H1 (cell line): ENCODE measurements around the gene GGT5. TPM values are rescaled to one million over a fixed set of nuclear protein-coding genes. Genes with fewer than 3 reads are reported as not detected.

ENCODE experiments used
- CTCF ChIA-PET: fragments of 300-600 bp; sonication (Branson Sonifier 250); formaldehyde crosslinking; loops from one replicate; lab custom pipeline; 2021; ENCODE audit not compliant: partially characterized antibody; lab: Charles Lee
- POLR2A ChIA-PET: fragments of 300-600 bp; sonication (Branson Sonifier 250); formaldehyde crosslinking; loops from one replicate; lab custom pipeline; 2021; ENCODE audit warnings: inconsistent platforms; ENCODE audit not compliant: partially characterized antibody; lab: Charles Lee
- DNase-seq, 2 experiments: peaks; one replicate each; pipeline versions ENCODE4 v3.0.0 to v3.0.0-alpha.2; 2010 to 2022; ENCODE audit warnings: low spot score in 2 of 2, low read depth in 1 of 2, mixed read lengths in 1 of 2
- FAIRE-seq: peaks from 2 replicates; lab custom pipeline; 2011; peaks lifted over from hg19 to GRCh38; lab: Jason Lieb, UNC
- H2AFZ ChIP-seq: 2 replicates; pipeline ENCODE4 v1.8.1; 2012; ENCODE audit warnings: low read length, inconsistent platforms
- H2AK5ac ChIP-seq: 2 replicates; pipeline ENCODE4 v1.6.1; 2013; ENCODE audit warnings: low read depth, low read length
- H2BK120ac ChIP-seq: replicated peaks from 2 replicates; pipeline ENCODE3; 2013; ENCODE audit warnings: low read depth, low read length, inconsistent platforms
- H2BK12ac ChIP-seq: 2 replicates; pipeline ENCODE4 v1.6.1; 2013; ENCODE audit warnings: low read depth, low read length
- H2BK15ac ChIP-seq: 2 replicates; pipeline ENCODE4 v1.6.1; 2013; ENCODE audit warnings: low read length
- H2BK20ac ChIP-seq: 2 replicates; pipeline ENCODE4 v1.6.1; 2013; ENCODE audit warnings: low read length
- H2BK5ac ChIP-seq: 2 replicates; pipeline ENCODE4 v1.6.1; 2013; ENCODE audit warnings: low read depth, low read length
- H3K14ac ChIP-seq: 2 replicates; pipeline ENCODE4 v1.6.1; 2013; ENCODE audit warnings: inconsistent platforms; ENCODE audit not compliant: insufficient read length
- H3K18ac ChIP-seq: 2 replicates; pipeline ENCODE4 v1.6.1; 2013; ENCODE audit warnings: low read length; ENCODE audit errors: extremely low read depth
- H3K23ac ChIP-seq: 2 replicates; pipeline ENCODE4 v1.6.1; 2013; ENCODE audit warnings: inconsistent platforms; ENCODE audit not compliant: insufficient read length
- H3K23me2 ChIP-seq: 2 replicates; pipeline ENCODE4 v1.6.1; 2013; ENCODE audit warnings: low read depth, low read length
- H3K27ac ChIP-seq: 2 replicates; pipeline ENCODE4 v1.6.1; 2011; ENCODE audit warnings: low read depth, low read length, inconsistent platforms
- H3K27me3 ChIP-seq, 4 experiments: replicated peaks in 1 of 4; 1 replicate in 1 of 4; 2 replicates in 3 of 4; pipeline versions ENCODE4 v1.6.1 to v1.8.1; 2011 to 2013; ENCODE audit warnings: low read length in 3 of 4, mild to moderate bottlenecking in 3 of 4, inconsistent platforms in 2 of 4, mixed read lengths in 2 of 4, moderate library complexity in 1 of 4; ENCODE audit not compliant: control insufficient read depth in 3 of 4, insufficient read depth in 3 of 4; ENCODE audit errors: extremely low read depth in 1 of 4
- H3K36me3 ChIP-seq, 4 experiments: 2 replicates each; pipeline versions ENCODE4 v1.6.1 to v1.8.1; 2011 to 2013; ENCODE audit warnings: mild to moderate bottlenecking in 4 of 4, low read length in 3 of 4, moderate library complexity in 2 of 4, control low read depth in 1 of 4, inconsistent platforms in 1 of 4; ENCODE audit not compliant: insufficient read depth in 4 of 4, control insufficient read depth in 2 of 4
- H3K4ac ChIP-seq: replicated peaks from 2 replicates; pipeline ENCODE3; 2013; ENCODE audit warnings: low read length, low read depth, mixed read lengths, inconsistent platforms; ENCODE audit not compliant: insufficient read length
- H3K4me1 ChIP-seq, 4 experiments: replicated peaks in 1 of 4; 1 replicate in 1 of 4; 2 replicates in 3 of 4; pipeline versions ENCODE4 v1.6.1 to v1.8.1; 2011 to 2013; ENCODE audit warnings: low read length in 3 of 4, inconsistent platforms in 2 of 4, mixed read lengths in 1 of 4; ENCODE audit not compliant: insufficient read depth in 4 of 4, control insufficient read depth in 3 of 4
- H3K4me2 ChIP-seq, 2 experiments: 2 replicates each; pipeline versions ENCODE4 v1.6.1 to v1.8.1; 2011 to 2013; ENCODE audit warnings: low read depth in 2 of 2, low read length in 2 of 2, control low read depth in 1 of 2, inconsistent platforms in 1 of 2, mild to moderate bottlenecking in 1 of 2; ENCODE audit not compliant: insufficient read depth in 1 of 2
- H3K4me3 ChIP-seq, 4 experiments: fragments of 200-600, 300-600 bp in 1 of 4; sonication (generic), shearing (Covaris generic), sonication (Bioruptor Twin) in 1 of 4; 2 replicates each; pipeline versions ENCODE4 v1.5.1 to v1.8.1; 2011 to 2016; ENCODE audit warnings: low read length in 4 of 4, low read depth in 3 of 4, control low read depth in 2 of 4, inconsistent platforms in 2 of 4, mild to moderate bottlenecking in 2 of 4, mixed read lengths in 1 of 4, moderate library complexity in 1 of 4; ENCODE audit not compliant: insufficient read depth in 2 of 4; ENCODE audit errors: extremely low read depth in 1 of 4
- H3K56ac ChIP-seq: replicated peaks from 2 replicates; pipeline ENCODE3; 2013; ENCODE audit warnings: low read depth, mild to moderate bottlenecking, mixed read lengths, low read length, inconsistent platforms; ENCODE audit not compliant: insufficient read length
- H3K79me1 ChIP-seq: 2 replicates; pipeline ENCODE4 v1.6.1; 2013; ENCODE audit warnings: low read depth, low read length, control low read depth
- H3K79me2 ChIP-seq, 2 experiments: 2 replicates each; pipeline versions ENCODE4 v1.6.1 to v1.8.1; 2012 to 2013; ENCODE audit warnings: low read length in 2 of 2, mild to moderate bottlenecking in 2 of 2, inconsistent platforms in 1 of 2; ENCODE audit not compliant: insufficient read depth in 2 of 2, control insufficient read depth in 1 of 2
- H3K9ac ChIP-seq, 4 experiments: replicated peaks in 1 of 4; 1 replicate in 1 of 4; 2 replicates in 3 of 4; pipeline versions ENCODE4 v1.6.1 to v1.8.1; 2011 to 2013; ENCODE audit warnings: low read depth in 3 of 4, low read length in 3 of 4, control low read depth in 2 of 4, mild to moderate bottlenecking in 2 of 4, moderate library complexity in 2 of 4, inconsistent platforms in 1 of 4; ENCODE audit errors: extremely low read depth in 1 of 4
- H3K9me3 ChIP-seq, 2 experiments: 2 replicates each; pipeline versions ENCODE4 v1.6.1 to v1.8.1; 2012 to 2013; ENCODE audit warnings: mild to moderate bottlenecking in 2 of 2, moderate library complexity in 2 of 2, control low read depth in 1 of 2, inconsistent platforms in 1 of 2, low read depth in 1 of 2, low read length in 1 of 2, mixed read lengths in 1 of 2; ENCODE audit not compliant: insufficient read depth in 2 of 2
- H4K20me1 ChIP-seq, 2 experiments: replicated peaks in 1 of 2; 2 replicates each; pipeline versions ENCODE3 to v1.8.1; 2011 to 2013; ENCODE audit warnings: inconsistent platforms in 2 of 2, low read length in 2 of 2, mild to moderate bottlenecking in 1 of 2; ENCODE audit not compliant: insufficient read depth in 2 of 2, control insufficient read depth in 1 of 2
- H4K5ac ChIP-seq: 2 replicates; pipeline ENCODE4 v1.6.1; 2013; ENCODE audit warnings: low read length, low read depth, mixed read lengths, inconsistent platforms; ENCODE audit not compliant: insufficient read length
- H4K8ac ChIP-seq: 2 replicates; pipeline ENCODE4 v1.8.0; 2013; ENCODE audit warnings: mild to moderate bottlenecking, moderate library complexity, low read length, inconsistent platforms; ENCODE audit not compliant: insufficient read depth; ENCODE audit errors: extremely low read depth
- H4K91ac ChIP-seq: replicated peaks from 2 replicates; pipeline ENCODE3; 2013; ENCODE audit warnings: low read length, mixed read lengths, inconsistent platforms; ENCODE audit not compliant: insufficient read length
- ATF2 ChIP-seq: IDR thresholded peaks from 2 replicates; pipeline ENCODE4 v1.6.1; 2012; ENCODE audit warnings: low read length, inconsistent platforms
- BACH1 ChIP-seq: IDR thresholded peaks from 2 replicates; pipeline ENCODE4 v1.6.1; 2012; ENCODE audit warnings: low read length, improper control_type of control experiment
- CEBPB ChIP-seq: IDR thresholded peaks from 2 replicates; pipeline ENCODE4 v1.6.1; 2012; ENCODE audit warnings: low read depth, low read length
- CTBP2 ChIP-seq: IDR thresholded peaks from 2 replicates; pipeline ENCODE4 v1.7.0; 2011; ENCODE audit warnings: borderline replicate concordance, mild to moderate bottlenecking, moderate library complexity, mixed read lengths, low read length; ENCODE audit not compliant: insufficient read depth, insufficient read length
- EP300 ChIP-seq, 2 experiments: IDR thresholded peaks; 1 replicate in 1 of 2; 2 replicates in 1 of 2; pipeline ENCODE4 v1.6.1; 2011 to 2012; ENCODE audit warnings: low read depth in 2 of 2, low read length in 2 of 2, mild to moderate bottlenecking in 2 of 2, borderline replicate concordance in 1 of 2, inconsistent platforms in 1 of 2, moderate library complexity in 1 of 2
- KDM1A ChIP-seq: fragments of 200-600, 300-600 bp; sonication (generic); IDR thresholded peaks from 2 replicates; pipeline ENCODE4 v1.7.1; 2016; ENCODE audit warnings: mild to moderate bottlenecking, low read length, borderline replicate concordance
- MAFK ChIP-seq: IDR thresholded peaks from 2 replicates; pipeline ENCODE4 v1.6.1; 2012; ENCODE audit warnings: low read depth, mild to moderate bottlenecking, improper control_type of control experiment, low read length
- POU5F1 ChIP-seq: IDR thresholded peaks from 2 replicates; pipeline ENCODE4 v1.6.1; 2011; ENCODE audit warnings: low read depth, mild to moderate bottlenecking, low read length, moderate library complexity
- SIX5 ChIP-seq: IDR thresholded peaks from 2 replicates; pipeline ENCODE4 v1.6.1; 2011; ENCODE audit warnings: mild to moderate bottlenecking, low read depth, low read length
- SP2 ChIP-seq: IDR thresholded peaks from 2 replicates; pipeline ENCODE4 v1.6.1; 2012; ENCODE audit warnings: mild to moderate bottlenecking, low read length, inconsistent platforms
- TAF1 ChIP-seq: IDR thresholded peaks from 2 replicates; pipeline ENCODE4 v1.6.1; 2011; ENCODE audit warnings: mild to moderate bottlenecking, low read depth, low read length
- TBP ChIP-seq: IDR thresholded peaks from 2 replicates; pipeline ENCODE4 v1.6.1; 2011; ENCODE audit warnings: low read depth, low read length, improper control_type of control experiment
- TCF12 ChIP-seq: IDR thresholded peaks from 2 replicates; pipeline ENCODE4 v1.6.1; 2011; ENCODE audit warnings: low read depth, mild to moderate bottlenecking, low read length
- whole genome bisulfite sequencing, 2 experiments: shearing (Covaris generic) in 1 of 2; methylation state at CpG; one replicate each; pipeline versions ENCODE4 v1.1.6 to v1.1.7; 2013 to 2015; ENCODE audit warnings: low lambda C conversion rate in 2 of 2, mixed read lengths in 2 of 2, inconsistent platforms in 1 of 2, low coverage in 1 of 2, missing lambda C conversion rate in 1 of 2; ENCODE audit not compliant: insufficient replicate concordance in 2 of 2, insufficient coverage in 1 of 2, insufficient read length in 1 of 2; ENCODE audit errors: extremely low coverage in 1 of 2, missing lambda C conversion rate in 1 of 2; 5-methylcytosine and 5-hydroxymethylcytosine counted together
- polyA plus RNA-seq, 7 experiments: library from polyadenylated mRNA; depleted of rRNA in 3 of 7; stranded (reverse) in 5 of 7; unstranded in 2 of 7; fragments of >200 nt in 5 of 7; fragments of 200-250 nt in 2 of 7; gene quantifications; 1 replicate in 5 of 7; 2 replicates in 1 of 7; 4 replicates in 1 of 7; pipeline versions ENCODE4 v1.2.1 to v1.2.3, GENCODE V29; 2011 to 2013; ENCODE audit warnings: missing spikeins in 2 of 7, mixed read lengths in 2 of 7
- total RNA-seq: library from RNA; stranded (reverse); fragmentation: NEBNext Ultra II Directional; extraction: Animal tissue kit (Norgen Biotek cat#: 25700); gene quantifications from 2 replicates; pipeline ENCODE4 v1.2.1, GENCODE V29; 2021

GGT5 gene
- total and polyA plus RNA-seq, 2 of the 8 experiments (the other 6 are each of a cell fraction or from before 2014, with no cell fraction given): 0.05 TPM; not detected in 1

- Histone ChIP-seq H3K9ac (no peak overlapping the region), H3K4me3 (no peak overlapping the region), H2BK20ac (no peak overlapping the region), H2BK120ac (no peak overlapping the region), H4K20me1 (no peaks in the 10 kb centered on the region), H3K9me3 (no peaks in the 10 kb centered on the region), H3K27me3 (no peaks in the 10 kb centered on the region; a peak in 2 of 7 replicates), H2AFZ (no peak overlapping the region), H3K23ac (no peak overlapping the region), H4K8ac (0 out of 2 replicates have a peak overlapping the region, but pooled peaks have one; percentile 5), H3K4me1 (peaks cover 0 to 5% (median 4%) of the 10 kb centered on the region in 4 experiments; a peak in 3 of 7 replicates), H3K4ac (no peak overlapping the region), H3K18ac (no peak overlapping the region), H3K14ac (no peak overlapping the region), H3K79me1 (no peaks in the 10 kb centered on the region), H2BK12ac (no peak overlapping the region), H4K91ac (no peak overlapping the region), H2BK15ac (no peak overlapping the region), H2BK5ac (no peak overlapping the region), H3K23me2 (no peaks in the 10 kb centered on the region), H4K5ac (no peak overlapping the region), H3K56ac (no peak overlapping the region), H3K4me2 (no peak overlapping the region), H3K79me2 (no peaks in the 10 kb centered on the region), H3K27ac (no peak overlapping the region), H3K36me3 (no peaks in the 10 kb centered on the region), H2AK5ac (no peak overlapping the region)
- no peak for DNase-seq
- ChIA-PET POLR2A (no interaction called here), CTCF (interaction anchor here (0.9 to 5.7 kb wide), 5 partner anchors 8 to 57 kb away, joined by 3 to 56 read pairs (median 8); no protein-coding TSS in a partner anchor)
- TF ChIP-seq ATF2: no peak
- TF ChIP-seq TCF12: no peak
- no peak for TF ChIP-seq CEBPB
- no peak for TF ChIP-seq TBP
- TF ChIP-seq SP2: no peak
- TF ChIP-seq POU5F1: no peak
- no peak for TF ChIP-seq MAFK
- TF ChIP-seq CTBP2: no peak
- TF ChIP-seq TAF1: no peak
- TF ChIP-seq KDM1A: no peak
- TF ChIP-seq BACH1: no peak
- no peak for TF ChIP-seq EP300 (IDR thresholded peaks at IDR 0.05; ENCODE audit: borderline replicate concordance in 1 of 2, low read depth in 2 of 2, low read length in 2 of 2)
- TF ChIP-seq SIX5: no peak
- WGBS, 2 experiments: 93% methylated on average over 13 of the region's 14 CpGs; no CpG with 5 or more reads in 1 of the 2 experiments
- FAIRE-seq: no peak
Observed at GRCh38 chr22:24233816-24234215, 11.1 kb downstream of the GGT5 start.
